Measurements from ENCODE around the gene DSTYK. TPM values are rescaled to one million over a fixed set of nuclear protein-coding genes. Genes with fewer than 3 reads are reported as not detected.

DSTYK gene
- total and polyA plus RNA-seq, 7 donors: 1.6 to 13.3 (median 9.1) TPM

- Histone ChIP-seq H3K9me3 (no peaks in the 10 kb centered on the region), H3K4me3 (peak overlapping the region; percentile 91 to 94 (median 93)), H3K4me1 (peaks cover 0 to 24% (median 17%) of the 10 kb centered on the region in 4 donors), H3K27me3 (no peaks in the 10 kb centered on the region), H3K27ac (peak overlapping the region; percentile 90 to 96 (median 93)), H3K36me3 (no peaks in the 10 kb centered on the region)
- TF ChIP-seq POLR2AphosphoS5 (IDR thresholded peaks at IDR 0.05): no peak
- TF ChIP-seq CTCF (IDR thresholded peaks at IDR 0.05): no peak
- TF ChIP-seq EP300 (IDR thresholded peaks at IDR 0.05): no peak
- TF ChIP-seq POLR2A (IDR thresholded peaks at IDR 0.05): no peak
- WGBS, 2 donors: 34 to 59% methylated on average over 13 of the region's 13 CpGs
- no peak for DNase-seq
- intact Hi-C loops (cut with DNase I): loop anchor here (2.0 to 5.0 kb wide), 2 partner anchors 15 to 35 kb away; partner anchors contain the start of gene TMCC2
These were observed 486 bp upstream of the DSTYK start for GRCh38 chr1:205211839-205212536.

GRCh38 chr1:205210756-205211168 lies 740 bp downstream of the DSTYK start:
- no peaks in the 10 kb centered on the region for H3K27me3 ChIP-seq
- no peaks in the 10 kb centered on the region for H3K9me3 ChIP-seq
- peak overlapping the region; percentile 90 to 96 (median 93) for H3K27ac ChIP-seq
- DNase-seq: peak; percentile 71
- 1% methylated on average over 31 of the region's 31 CpGs for WGBS, 2 donors
- intact Hi-C loops (cut with DNase I): loop anchor here (5.0 kb wide), 1 partner anchor 37 kb away; no protein-coding TSS in a partner anchor
- no peak for TF ChIP-seq CTCF (IDR thresholded peaks at IDR 0.05)
- TF ChIP-seq POLR2AphosphoS5 (IDR thresholded peaks at IDR 0.05): no peak
- TF ChIP-seq POLR2A (IDR thresholded peaks at IDR 0.05): no peak
- H3K4me1 ChIP-seq: peaks cover 0 to 24% (median 18%) of the 10 kb centered on the region in 4 donors
- no peaks in the 10 kb centered on the region for H3K36me3 ChIP-seq
- H3K4me3 ChIP-seq: peak overlapping the region; percentile 91 to 94 (median 93)

- Histone ChIP-seq H3K4me1 (peaks cover 0 to 38% (median 31%) of the 10 kb centered on the region in 4 donors), H3K36me3 (no peaks in the 10 kb centered on the region), H3K4me3 (no peak overlapping the region), H3K27me3 (no peaks in the 10 kb centered on the region), H3K9me3 (no peaks in the 10 kb centered on the region), H3K27ac (no peak overlapping the region)
- no peak for TF ChIP-seq CTCF (IDR thresholded peaks at IDR 0.05)
- no peak for TF ChIP-seq POLR2A (IDR thresholded peaks at IDR 0.05)
- TF ChIP-seq POLR2AphosphoS5 (IDR thresholded peaks at IDR 0.05): no peak
- no peak for TF ChIP-seq EP300 (IDR thresholded peaks at IDR 0.05)
- intact Hi-C loops (cut with DNase I): no loop called here
- 84 to 89% methylated on average over 3 of the region's 3 CpGs for WGBS, 2 donors
- no peak for DNase-seq
These were observed 2.7 kb downstream of the DSTYK start for GRCh38 chr1:205208811-205209210.

GRCh38 chr1:205205055-205205454 lies 6.4 kb downstream of the DSTYK start:
- Histone ChIP-seq H3K4me1 (peaks cover 0 to 37% (median 26%) of the 10 kb centered on the region in 4 donors), H3K27ac (no peak overlapping the region), H3K36me3 (no peaks in the 10 kb centered on the region), H3K27me3 (no peaks in the 10 kb centered on the region), H3K4me3 (no peak overlapping the region), H3K9me3 (no peaks in the 10 kb centered on the region)
- no peak for TF ChIP-seq POLR2A (IDR thresholded peaks at IDR 0.05)
- no peak for DNase-seq
- intact Hi-C loops (cut with DNase I): no loop called here

- Histone ChIP-seq H3K4me1 (peaks cover 0 to 32% (median 21%) of the 10 kb centered on the region in 4 donors), H3K27ac (no peak overlapping the region), H3K27me3 (no peaks in the 10 kb centered on the region), H3K4me3 (no peak overlapping the region), H3K36me3 (no peaks in the 10 kb centered on the region), H3K9me3 (no peaks in the 10 kb centered on the region)
- no peak for DNase-seq
- TF ChIP-seq POLR2A (IDR thresholded peaks at IDR 0.05) (no peak), POLR2AphosphoS5 (IDR thresholded peaks at IDR 0.05) (no peak), CTCF (IDR thresholded peaks at IDR 0.05) (no peak), EP300 (IDR thresholded peaks at IDR 0.05) (no peak)
- intact Hi-C loops (cut with DNase I): no loop called here
These were observed 7.0 kb downstream of the DSTYK start for GRCh38 chr1:205204552-205204951.
